HG03045 (cell line): ENCODE results near the gene STK17B.

Experiments used
- ATAC-seq: cut with Tn5 transposase; IDR thresholded peaks from one replicate; pipeline ENCODE4 v1.9.1; 2021; ENCODE audit warnings: mild to moderate bottlenecking, moderate library complexity; ENCODE audit not compliant: unreplicated experiment

Gene STK17B

GRCh38 chr2:196184921-196185320 lies 13.5 kb upstream of the STK17B start:
- ATAC-seq, result no peak

GRCh38 chr2:196183528-196184231 lies 12.3 kb upstream of the STK17B start:
- no peak for ATAC-seq

GRCh38 chr2:196183172-196183473 lies 11.7 kb upstream of the STK17B start:
- ATAC-seq, result peak; percentile 23

- ATAC-seq, result peak; percentile 86
Measured at GRCh38 chr2:196182439-196183171, 11.2 kb upstream of the STK17B start.

GRCh38 chr2:196181484-196181883 lies 10.1 kb upstream of the STK17B start:
- ATAC-seq, result no peak

- no peak for ATAC-seq
Measured at GRCh38 chr2:196177124-196177523, 5.7 kb upstream of the STK17B start.

- peak; percentile 64 for ATAC-seq
Measured at GRCh38 chr2:196176142-196176738, 4.9 kb upstream of the STK17B start.

- no peak for ATAC-seq
Measured at GRCh38 chr2:196174404-196174803, 3.0 kb upstream of the STK17B start.

- ATAC-seq, result no peak
Measured at GRCh38 chr2:196173505-196173904, 2.1 kb upstream of the STK17B start.

- ATAC-seq, result no peak
Measured at GRCh38 chr2:196172951-196173350, 1.6 kb upstream of the STK17B start.

GRCh38 chr2:196171946-196172345 lies 568 bp upstream of the STK17B start:
- ATAC-seq, result no peak

- ATAC-seq, result peak; percentile 14
Measured at GRCh38 chr2:196170606-196171247, 651 bp downstream of the STK17B start.

GRCh38 chr2:196170213-196170605 lies 1.2 kb downstream of the STK17B start:
- no peak for ATAC-seq

- no peak for ATAC-seq
Measured at GRCh38 chr2:196169516-196169915, 1.9 kb downstream of the STK17B start.

- no peak for ATAC-seq
Measured at GRCh38 chr2:196168181-196168580, 3.2 kb downstream of the STK17B start.

- ATAC-seq, result no peak
Measured at GRCh38 chr2:196167666-196168065, 3.7 kb downstream of the STK17B start.

GRCh38 chr2:196166876-196167275 lies 4.5 kb downstream of the STK17B start:
- no peak for ATAC-seq

GRCh38 chr2:196165016-196165415 lies 6.4 kb downstream of the STK17B start:
- no peak for ATAC-seq

GRCh38 chr2:196163285-196163684 lies 8.1 kb downstream of the STK17B start:
- no peak for ATAC-seq

- no peak for ATAC-seq
Measured at GRCh38 chr2:196162586-196163175, 8.7 kb downstream of the STK17B start.

GRCh38 chr2:196160946-196161345 lies 10.4 kb downstream of the STK17B start:
- ATAC-seq, result no peak
